Astrocyte of the cerebellum (primary cell): ENCODE measurements around the gene CUL2.

ENCODE experiments used
- DNase-seq: peaks from one replicate; pipeline ENCODE4 v3.0.0-alpha.2; 2011; ENCODE audit warnings: low read depth
- H3K4me3 ChIP-seq: 2 replicates; pipeline ENCODE4 v1.5.1; 2011; ENCODE audit warnings: mild to moderate bottlenecking, low read depth, low read length, moderate library complexity
- in situ Hi-C: cut with HindIII; loops from 2 replicates; pipeline ENCODE4 v1.10.0; 2017; ENCODE audit warnings: low sequenced_read_pairs
- TF ChIP-seq, protein P1 (sequence below): IDR thresholded peaks from 2 replicates; pipeline ENCODE4 v1.5.1; 2012; ENCODE audit warnings: low read length, low read depth, moderate library complexity, mild to moderate bottlenecking; ENCODE audit errors: missing control alignments

Gene CUL2

GRCh38 chr10:35006836-35007235, 83.3 kb downstream of the CUL2 start:
- no peak overlapping the region for H3K4me3 ChIP-seq
- no peak for DNase-seq
- in situ Hi-C loops: no loop called here
- TF ChIP-seq, protein P1, sequence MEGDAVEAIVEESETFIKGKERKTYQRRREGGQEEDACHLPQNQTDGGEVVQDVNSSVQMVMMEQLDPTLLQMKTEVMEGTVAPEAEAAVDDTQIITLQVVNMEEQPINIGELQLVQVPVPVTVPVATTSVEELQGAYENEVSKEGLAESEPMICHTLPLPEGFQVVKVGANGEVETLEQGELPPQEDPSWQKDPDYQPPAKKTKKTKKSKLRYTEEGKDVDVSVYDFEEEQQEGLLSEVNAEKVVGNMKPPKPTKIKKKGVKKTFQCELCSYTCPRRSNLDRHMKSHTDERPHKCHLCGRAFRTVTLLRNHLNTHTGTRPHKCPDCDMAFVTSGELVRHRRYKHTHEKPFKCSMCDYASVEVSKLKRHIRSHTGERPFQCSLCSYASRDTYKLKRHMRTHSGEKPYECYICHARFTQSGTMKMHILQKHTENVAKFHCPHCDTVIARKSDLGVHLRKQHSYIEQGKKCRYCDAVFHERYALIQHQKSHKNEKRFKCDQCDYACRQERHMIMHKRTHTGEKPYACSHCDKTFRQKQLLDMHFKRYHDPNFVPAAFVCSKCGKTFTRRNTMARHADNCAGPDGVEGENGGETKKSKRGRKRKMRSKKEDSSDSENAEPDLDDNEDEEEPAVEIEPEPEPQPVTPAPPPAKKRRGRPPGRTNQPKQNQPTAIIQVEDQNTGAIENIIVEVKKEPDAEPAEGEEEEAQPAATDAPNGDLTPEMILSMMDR: no peak

DNA sequence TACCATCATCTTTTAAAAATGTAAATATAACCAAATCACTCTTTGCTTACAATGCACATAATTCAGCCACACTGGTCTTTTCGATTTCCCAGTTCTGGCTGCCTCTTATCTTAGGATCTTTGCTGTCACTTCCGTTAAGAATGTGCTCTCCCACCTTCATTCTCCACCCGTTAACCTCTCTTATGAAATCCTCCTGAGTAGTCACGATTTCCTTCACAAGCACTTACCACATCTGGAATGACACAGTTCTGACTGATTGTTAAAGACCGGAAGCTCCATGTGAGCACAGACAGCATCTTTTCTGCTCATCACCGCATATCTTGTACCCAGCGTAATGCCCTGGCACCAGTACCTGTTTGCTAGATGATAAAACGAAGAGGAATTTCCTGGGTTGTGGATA, 84.3 kb downstream of the CUL2 start:
- H3K4me3 ChIP-seq: no peak overlapping the region
- peak; percentile 60 for DNase-seq
- TF ChIP-seq, protein P1: no peak
- in situ Hi-C loops: no loop called here

DNA sequence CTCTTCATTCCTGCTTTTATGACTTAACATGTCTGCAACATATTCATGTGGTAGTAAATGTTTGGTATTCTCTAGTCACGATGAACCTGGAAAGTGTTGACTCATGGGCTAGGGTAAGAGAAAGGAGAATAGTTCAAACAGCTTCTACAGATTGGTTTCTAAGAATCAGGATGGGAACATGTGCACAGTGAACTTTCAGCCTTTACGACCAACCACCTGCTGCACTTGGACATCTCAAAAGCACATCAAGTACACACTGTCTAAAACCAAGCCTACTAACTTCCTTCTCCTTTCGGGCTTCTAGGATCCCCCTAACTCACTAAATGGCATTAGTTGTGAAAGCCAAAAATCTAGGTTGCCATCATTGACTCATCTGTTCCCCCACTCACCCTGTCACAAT, 85.5 kb downstream of the CUL2 start:
- in situ Hi-C loops: no loop called here
- TF ChIP-seq, protein P1: no peak
- DNase-seq: no peak
- H3K4me3 ChIP-seq: no peak overlapping the region

DNA sequence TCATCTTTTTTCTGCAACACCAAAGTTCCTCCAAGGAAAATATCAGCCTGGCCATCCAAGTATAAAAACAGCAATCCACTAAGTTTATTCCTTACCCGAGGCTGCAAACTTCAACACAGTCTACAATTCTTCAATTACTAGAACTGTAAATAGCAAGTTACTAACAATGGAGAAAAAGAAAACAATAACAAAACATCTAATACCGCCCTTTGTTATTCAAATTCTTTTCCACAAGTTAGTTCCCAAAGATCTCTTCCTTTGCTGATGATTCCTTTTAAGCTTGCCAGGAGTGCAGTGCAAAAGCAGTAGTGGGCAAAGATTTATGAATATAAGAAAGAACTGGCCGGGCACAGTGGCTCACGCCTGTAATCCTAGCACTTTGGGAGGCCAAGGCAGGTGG, 86.2 kb downstream of the CUL2 start:
- DNase-seq: no peak
- TF ChIP-seq, protein P1: no peak
- in situ Hi-C loops: no loop called here
- H3K4me3 ChIP-seq: no peak overlapping the region

DNA sequence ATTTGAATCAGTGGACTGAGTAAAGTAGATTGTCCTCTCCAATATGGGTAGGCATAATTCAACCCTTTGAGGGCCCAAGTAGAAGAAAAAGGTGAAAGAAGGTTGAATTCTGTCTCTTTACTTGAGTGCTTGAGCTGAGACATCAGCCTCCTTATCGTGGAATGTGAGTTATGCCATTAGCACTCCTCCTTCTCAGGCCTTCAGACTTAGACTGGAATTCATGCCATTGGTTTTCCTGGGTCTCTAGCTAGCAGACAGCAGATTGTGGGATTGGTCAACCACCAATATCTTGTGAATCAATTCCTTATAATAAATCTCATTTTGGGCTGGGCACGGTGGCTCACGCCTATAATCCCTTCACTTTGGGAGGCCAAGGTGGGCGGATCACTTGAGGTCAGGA, 89.2 kb downstream of the CUL2 start:
- DNase-seq: no peak
- in situ Hi-C loops: no loop called here

DNA sequence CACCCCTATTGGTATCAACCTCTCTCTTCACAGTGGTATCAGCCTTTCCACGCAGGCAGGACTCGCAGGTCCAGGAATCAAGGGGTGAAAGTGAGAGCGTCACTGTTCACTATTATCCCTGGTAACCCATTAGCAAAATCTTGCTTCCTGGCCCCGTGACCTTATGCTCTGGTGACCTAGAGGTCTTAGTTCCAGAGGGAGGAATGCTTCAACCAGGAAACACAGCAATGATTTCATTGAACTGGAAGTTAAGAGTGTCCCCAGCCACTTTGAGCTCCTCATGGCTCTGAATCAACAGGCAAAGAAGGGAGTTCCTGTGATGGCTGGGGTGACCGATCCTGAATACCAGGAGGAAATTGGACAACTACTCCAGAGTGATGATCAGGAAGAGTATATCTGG, 90.6 kb downstream of the CUL2 start:
- no peak overlapping the region for H3K4me3 ChIP-seq
- TF ChIP-seq, protein P1: no peak
- DNase-seq: no peak
- in situ Hi-C loops: no loop called here

More for the DNA sequence above, 89.2 kb downstream of the CUL2 start:
- TF ChIP-seq, protein P1: no peak
- H3K4me3 ChIP-seq: no peak overlapping the region

- in situ Hi-C loops: no loop called here
- TF ChIP-seq, protein P1: no peak
- no peak for DNase-seq
- H3K4me3 ChIP-seq: no peak overlapping the region
Measured at GRCh38 chr10:34998940-34999339, 91.2 kb downstream of the CUL2 start.
